ENCODE measurements around the gene SALL4.

The SALL4 gene

GRCh38 chr20:51734876-51735720, 67.2 kb downstream of the SALL4 start:
- H3K4me3 ChIP-seq (ENCODE audit: low read length): no peak overlapping the region
- no peak for DNase-seq (ENCODE audit: low read depth)
- TF ChIP-seq CTCF (conservative IDR thresholded peaks at IDR 0.05; ENCODE audit: low read depth, low read length): no peak

- no peak for TF ChIP-seq CTCF (conservative IDR thresholded peaks at IDR 0.05; ENCODE audit: low read depth, low read length)
- no peak overlapping the region for H3K4me3 ChIP-seq (ENCODE audit: low read length)
- no peak for DNase-seq (ENCODE audit: low read depth)
Observed at GRCh38 chr20:51733070-51733469, 69.3 kb downstream of the SALL4 start.

Measured in retinal pigment epithelial cell (primary cell).